EL (cell line): ENCODE data around the gene LRRN4CL.

ENCODE experiments used
- DNase-seq: peaks from one replicate; pipeline ENCODE4 v3.0.0-alpha.2; 2016

The LRRN4CL gene

GRCh38 chr11:62645946-62646824 lies 43.1 kb downstream of the LRRN4CL start, which contains the start of gene GANAB:
GANAB (minus strand) TSS chr11:62646613; CDS start chr11:62646599, 14 bp downstream.
- DNase-seq: peak; percentile 99

- peak; percentile 16 for DNase-seq
These were observed 43.7 kb downstream of the LRRN4CL start for GRCh38 chr11:62645671-62645945.

- no peak for DNase-seq
These were observed 45.1 kb downstream of the LRRN4CL start for GRCh38 chr11:62644220-62644619.
